Measurements from ENCODE around the gene USB1. TPM values are rescaled to one million over a fixed set of nuclear protein-coding genes. Genes with fewer than 3 reads are reported as not detected.

USB1 gene
- total and polyA plus RNA-seq, 4 donors: 8.9 to 40.7 (median 28.3) TPM

DNA sequence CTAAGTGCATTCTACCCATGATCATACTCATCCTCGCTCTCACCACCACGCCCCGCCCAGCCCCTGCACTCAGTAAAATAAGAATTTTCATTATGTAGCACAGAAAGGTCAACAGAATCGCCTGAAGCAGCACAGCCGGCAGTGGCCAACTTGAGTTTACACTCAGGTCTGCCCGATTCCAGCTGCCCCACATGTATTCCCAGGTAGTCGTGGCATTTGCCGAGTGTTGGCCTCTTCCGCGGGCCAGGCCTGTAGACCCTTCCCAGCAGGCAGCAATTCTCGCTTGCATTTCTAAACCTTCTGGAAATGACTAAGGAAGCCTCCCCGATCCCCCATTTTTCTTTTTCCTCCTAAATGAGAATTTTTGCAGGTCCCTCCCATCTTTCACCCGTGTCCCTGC is 30.9 kb upstream of the USB1 start:
- TF ChIP-seq, protein P1, sequence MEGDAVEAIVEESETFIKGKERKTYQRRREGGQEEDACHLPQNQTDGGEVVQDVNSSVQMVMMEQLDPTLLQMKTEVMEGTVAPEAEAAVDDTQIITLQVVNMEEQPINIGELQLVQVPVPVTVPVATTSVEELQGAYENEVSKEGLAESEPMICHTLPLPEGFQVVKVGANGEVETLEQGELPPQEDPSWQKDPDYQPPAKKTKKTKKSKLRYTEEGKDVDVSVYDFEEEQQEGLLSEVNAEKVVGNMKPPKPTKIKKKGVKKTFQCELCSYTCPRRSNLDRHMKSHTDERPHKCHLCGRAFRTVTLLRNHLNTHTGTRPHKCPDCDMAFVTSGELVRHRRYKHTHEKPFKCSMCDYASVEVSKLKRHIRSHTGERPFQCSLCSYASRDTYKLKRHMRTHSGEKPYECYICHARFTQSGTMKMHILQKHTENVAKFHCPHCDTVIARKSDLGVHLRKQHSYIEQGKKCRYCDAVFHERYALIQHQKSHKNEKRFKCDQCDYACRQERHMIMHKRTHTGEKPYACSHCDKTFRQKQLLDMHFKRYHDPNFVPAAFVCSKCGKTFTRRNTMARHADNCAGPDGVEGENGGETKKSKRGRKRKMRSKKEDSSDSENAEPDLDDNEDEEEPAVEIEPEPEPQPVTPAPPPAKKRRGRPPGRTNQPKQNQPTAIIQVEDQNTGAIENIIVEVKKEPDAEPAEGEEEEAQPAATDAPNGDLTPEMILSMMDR (IDR thresholded peaks at IDR 0.05; ENCODE audit: low read depth, low read length, missing input control): no peak
- TF ChIP-seq EGR1 (IDR thresholded peaks at IDR 0.05; ENCODE audit: low read depth in 2 of 2): no peak
- no peak for TF ChIP-seq FOXA1 (IDR thresholded peaks at IDR 0.05)
- no peak for TF ChIP-seq YY1 (IDR thresholded peaks at IDR 0.05)
- no peak for TF ChIP-seq TAF1 (conservative IDR thresholded peaks at IDR 0.05)
- TF ChIP-seq HNF4A (conservative IDR thresholded peaks at IDR 0.05): no peak
- no peak for TF ChIP-seq FOXA2 (IDR thresholded peaks at IDR 0.05)
- no peak for TF ChIP-seq NR2F2 (IDR thresholded peaks at IDR 0.05)
- TF ChIP-seq, protein P2, sequence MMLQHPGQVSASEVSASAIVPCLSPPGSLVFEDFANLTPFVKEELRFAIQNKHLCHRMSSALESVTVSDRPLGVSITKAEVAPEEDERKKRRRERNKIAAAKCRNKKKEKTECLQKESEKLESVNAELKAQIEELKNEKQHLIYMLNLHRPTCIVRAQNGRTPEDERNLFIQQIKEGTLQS (IDR thresholded peaks at IDR 0.05): no peak

DNA sequence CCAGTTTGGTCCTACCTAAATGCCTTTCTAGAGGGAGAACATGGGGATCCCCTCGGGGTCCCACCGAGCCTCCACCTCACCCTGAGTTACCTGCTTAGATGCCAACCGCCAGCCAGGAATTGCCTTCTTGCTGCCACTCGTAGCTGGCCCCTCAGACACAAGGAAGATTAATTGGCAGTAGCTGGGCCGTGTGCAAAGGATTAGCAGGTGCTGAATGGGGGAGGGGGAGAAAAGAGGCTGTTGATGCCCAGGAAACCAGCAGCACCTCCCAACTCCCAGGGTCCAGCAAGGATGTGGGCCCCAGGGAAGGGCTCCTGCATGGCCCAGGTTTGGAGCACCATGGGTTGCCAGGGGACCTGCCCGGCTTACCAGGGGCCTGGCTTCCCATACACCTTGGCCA is 30.2 kb upstream of the USB1 start, which contains the start of gene CNGB1:
Gene CNGB1 (minus strand): TSS at position 159 of the 400 bp plus-strand sequence. CDS start 3,842 bp downstream, outside the sequence.
- no peaks in the 10 kb centered on the region for H3K9me3 ChIP-seq (ENCODE audit: control insufficient read depth in 4 of 4, low read length in 3 of 4)
- H3K4me3 ChIP-seq (ENCODE audit: low read depth in 1 of 3, low read length in 3 of 3): no peak within 1 kb of the TSS
- H3K27me3 ChIP-seq (ENCODE audit: control insufficient read depth in 4 of 4, insufficient read depth in 4 of 4, low read length in 3 of 4): no peaks in the 10 kb centered on the region
- TF ChIP-seq FOXA1 (IDR thresholded peaks at IDR 0.05): no peak
- TF ChIP-seq NR2F2 (IDR thresholded peaks at IDR 0.05): no peak
- TF ChIP-seq FOXA2 (IDR thresholded peaks at IDR 0.05): no peak
- TF ChIP-seq HNF4A (conservative IDR thresholded peaks at IDR 0.05): no peak
- TF ChIP-seq RAD21 (IDR thresholded peaks at IDR 0.05): no peak
- no peak for TF ChIP-seq TAF1 (conservative IDR thresholded peaks at IDR 0.05)
- TF ChIP-seq EGR1 (IDR thresholded peaks at IDR 0.05; ENCODE audit: low read depth in 2 of 2): no peak
- no peak for TF ChIP-seq SP1 (IDR thresholded peaks at IDR 0.05)
- TF ChIP-seq, protein P3, sequence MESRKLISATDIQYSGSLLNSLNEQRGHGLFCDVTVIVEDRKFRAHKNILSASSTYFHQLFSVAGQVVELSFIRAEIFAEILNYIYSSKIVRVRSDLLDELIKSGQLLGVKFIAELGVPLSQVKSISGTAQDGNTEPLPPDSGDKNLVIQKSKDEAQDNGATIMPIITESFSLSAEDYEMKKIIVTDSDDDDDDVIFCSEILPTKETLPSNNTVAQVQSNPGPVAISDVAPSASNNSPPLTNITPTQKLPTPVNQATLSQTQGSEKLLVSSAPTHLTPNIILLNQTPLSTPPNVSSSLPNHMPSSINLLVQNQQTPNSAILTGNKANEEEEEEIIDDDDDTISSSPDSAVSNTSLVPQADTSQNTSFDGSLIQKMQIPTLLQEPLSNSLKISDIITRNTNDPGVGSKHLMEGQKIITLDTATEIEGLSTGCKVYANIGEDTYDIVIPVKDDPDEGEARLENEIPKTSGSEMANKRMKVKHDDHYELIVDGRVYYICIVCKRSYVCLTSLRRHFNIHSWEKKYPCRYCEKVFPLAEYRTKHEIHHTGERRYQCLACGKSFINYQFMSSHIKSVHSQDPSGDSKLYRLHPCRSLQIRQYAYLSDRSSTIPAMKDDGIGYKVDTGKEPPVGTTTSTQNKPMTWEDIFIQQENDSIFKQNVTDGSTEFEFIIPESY (IDR thresholded peaks at IDR 0.05): no peak
- TF ChIP-seq JUND (IDR thresholded peaks at IDR 0.05): no peak
- no peaks in the 10 kb centered on the region for H3K36me3 ChIP-seq (ENCODE audit: control insufficient read depth in 4 of 4, insufficient read depth in 3 of 4, low read depth in 1 of 4, low read length in 3 of 4)
- DNase-seq (ENCODE audit: low spot score): no peak
- H3K4me1 ChIP-seq (ENCODE audit: control insufficient read depth in 4 of 4, insufficient read depth in 4 of 4, low read length in 3 of 4): no peaks in the 10 kb centered on the region
- H3K27ac ChIP-seq (ENCODE audit: low read depth in 1 of 2, low read length in 2 of 2): no peak within 1 kb of the TSS
- WGBS: 81% methylated on average over 6 of the region's 6 CpGs
- no peak within 1 kb of the TSS for H3K9ac ChIP-seq (ENCODE audit: low read depth in 1 of 2, low read length in 2 of 2)

More for the DNA sequence above, 30.9 kb upstream of the USB1 start:
- Histone ChIP-seq H3K36me3 (ENCODE audit: control insufficient read depth in 4 of 4, insufficient read depth in 3 of 4, low read depth in 1 of 4, low read length in 3 of 4) (no peaks in the 10 kb centered on the region), H3K27me3 (ENCODE audit: control insufficient read depth in 4 of 4, insufficient read depth in 4 of 4, low read length in 3 of 4) (no peaks in the 10 kb centered on the region), H3K9me3 (ENCODE audit: control insufficient read depth in 4 of 4, low read length in 3 of 4) (no peaks in the 10 kb centered on the region), H3K4me3 (ENCODE audit: low read depth in 1 of 3, low read length in 3 of 3) (no peak overlapping the region), H3K9ac (ENCODE audit: low read depth in 1 of 2, low read length in 2 of 2) (no peak overlapping the region), H3K4me1 (ENCODE audit: control insufficient read depth in 4 of 4, insufficient read depth in 4 of 4, low read length in 3 of 4) (no peaks in the 10 kb centered on the region), H3K27ac (ENCODE audit: low read depth in 1 of 2, low read length in 2 of 2) (no peak overlapping the region)
- WGBS: 79% methylated on average over 13 of the region's 13 CpGs
- DNase-seq (ENCODE audit: low spot score): no peak

DNA sequence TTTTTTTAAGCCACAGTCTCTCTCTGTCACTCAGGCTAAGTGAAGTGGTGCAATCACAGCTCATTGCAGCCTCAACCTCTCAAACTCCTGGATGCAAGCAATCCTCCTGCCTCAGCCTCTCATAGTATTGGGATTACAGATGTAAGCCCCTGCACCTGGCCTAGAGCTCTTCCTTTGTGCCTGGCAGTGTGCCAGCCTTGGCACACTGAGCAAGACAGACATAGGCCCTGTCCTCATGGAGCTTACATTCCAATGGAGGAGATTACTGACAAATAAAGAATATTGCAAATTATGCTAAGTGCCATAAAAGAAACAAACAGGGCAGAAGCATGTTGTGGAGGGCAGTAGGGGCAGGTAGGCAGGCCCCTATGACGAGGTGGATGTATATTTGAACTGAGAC is 29.4 kb upstream of the USB1 start:
- Histone ChIP-seq H3K4me3 (ENCODE audit: low read depth in 1 of 3, low read length in 3 of 3) (no peak overlapping the region), H3K9me3 (ENCODE audit: control insufficient read depth in 4 of 4, low read length in 3 of 4) (no peaks in the 10 kb centered on the region), H3K4me1 (ENCODE audit: control insufficient read depth in 4 of 4, insufficient read depth in 4 of 4, low read length in 3 of 4) (no peaks in the 10 kb centered on the region), H3K27me3 (ENCODE audit: control insufficient read depth in 4 of 4, insufficient read depth in 4 of 4, low read length in 3 of 4) (no peaks in the 10 kb centered on the region), H3K27ac (ENCODE audit: low read depth in 1 of 2, low read length in 2 of 2) (no peak overlapping the region), H3K36me3 (ENCODE audit: control insufficient read depth in 4 of 4, insufficient read depth in 3 of 4, low read depth in 1 of 4, low read length in 3 of 4) (no peaks in the 10 kb centered on the region), H3K9ac (ENCODE audit: low read depth in 1 of 2, low read length in 2 of 2) (no peak overlapping the region)
- DNase-seq (ENCODE audit: low spot score): no peak
- WGBS: 94% methylated on average over 1 of the region's 1 CpG
- TF ChIP-seq RAD21 (IDR thresholded peaks at IDR 0.05) (no peak), TAF1 (conservative IDR thresholded peaks at IDR 0.05) (no peak), SP1 (IDR thresholded peaks at IDR 0.05) (no peak), NR2F2 (IDR thresholded peaks at IDR 0.05) (no peak), HNF4A (conservative IDR thresholded peaks at IDR 0.05) (no peak), EGR1 (IDR thresholded peaks at IDR 0.05; ENCODE audit: low read depth in 2 of 2) (no peak)
- TF ChIP-seq, protein P4, sequence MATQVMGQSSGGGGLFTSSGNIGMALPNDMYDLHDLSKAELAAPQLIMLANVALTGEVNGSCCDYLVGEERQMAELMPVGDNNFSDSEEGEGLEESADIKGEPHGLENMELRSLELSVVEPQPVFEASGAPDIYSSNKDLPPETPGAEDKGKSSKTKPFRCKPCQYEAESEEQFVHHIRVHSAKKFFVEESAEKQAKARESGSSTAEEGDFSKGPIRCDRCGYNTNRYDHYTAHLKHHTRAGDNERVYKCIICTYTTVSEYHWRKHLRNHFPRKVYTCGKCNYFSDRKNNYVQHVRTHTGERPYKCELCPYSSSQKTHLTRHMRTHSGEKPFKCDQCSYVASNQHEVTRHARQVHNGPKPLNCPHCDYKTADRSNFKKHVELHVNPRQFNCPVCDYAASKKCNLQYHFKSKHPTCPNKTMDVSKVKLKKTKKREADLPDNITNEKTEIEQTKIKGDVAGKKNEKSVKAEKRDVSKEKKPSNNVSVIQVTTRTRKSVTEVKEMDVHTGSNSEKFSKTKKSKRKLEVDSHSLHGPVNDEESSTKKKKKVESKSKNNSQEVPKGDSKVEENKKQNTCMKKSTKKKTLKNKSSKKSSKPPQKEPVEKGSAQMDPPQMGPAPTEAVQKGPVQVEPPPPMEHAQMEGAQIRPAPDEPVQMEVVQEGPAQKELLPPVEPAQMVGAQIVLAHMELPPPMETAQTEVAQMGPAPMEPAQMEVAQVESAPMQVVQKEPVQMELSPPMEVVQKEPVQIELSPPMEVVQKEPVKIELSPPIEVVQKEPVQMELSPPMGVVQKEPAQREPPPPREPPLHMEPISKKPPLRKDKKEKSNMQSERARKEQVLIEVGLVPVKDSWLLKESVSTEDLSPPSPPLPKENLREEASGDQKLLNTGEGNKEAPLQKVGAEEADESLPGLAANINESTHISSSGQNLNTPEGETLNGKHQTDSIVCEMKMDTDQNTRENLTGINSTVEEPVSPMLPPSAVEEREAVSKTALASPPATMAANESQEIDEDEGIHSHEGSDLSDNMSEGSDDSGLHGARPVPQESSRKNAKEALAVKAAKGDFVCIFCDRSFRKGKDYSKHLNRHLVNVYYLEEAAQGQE (IDR thresholded peaks at IDR 0.05): no peak
- TF ChIP-seq, protein P5, sequence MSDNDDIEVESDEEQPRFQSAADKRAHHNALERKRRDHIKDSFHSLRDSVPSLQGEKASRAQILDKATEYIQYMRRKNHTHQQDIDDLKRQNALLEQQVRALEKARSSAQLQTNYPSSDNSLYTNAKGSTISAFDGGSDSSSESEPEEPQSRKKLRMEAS (IDR thresholded peaks at IDR 0.05): no peak

All from liver (tissue), 9 donors.